H9 (cell line): ENCODE results near the gene NCS1. TPM values are rescaled to one million over a fixed set of nuclear protein-coding genes. Genes with fewer than 3 reads are reported as not detected.

ENCODE experiments used
- DNase-seq: peaks from one replicate; pipeline ENCODE4 v3.0.0-alpha.2; 2017
- H2AFZ ChIP-seq: one replicate; pipeline ENCODE4 v1.6.1; 2013; ENCODE audit warnings: mild to moderate bottlenecking, low read length, control low read depth, moderate library complexity
- H2AK5ac ChIP-seq: 2 replicates; pipeline ENCODE4 v1.6.1; 2013; ENCODE audit warnings: low read length, control low read depth, mixed read lengths; ENCODE audit not compliant: insufficient read length
- H2BK120ac ChIP-seq: one replicate; pipeline ENCODE4 v1.6.1; 2013; ENCODE audit warnings: low read depth, mild to moderate bottlenecking, low read length, control low read depth, inconsistent platforms; ENCODE audit not compliant: poor library complexity, severe bottlenecking
- H2BK12ac ChIP-seq: 2 replicates; pipeline ENCODE4 v1.6.1; 2013; ENCODE audit warnings: low read length, control low read depth, mixed read lengths, low read depth; ENCODE audit not compliant: insufficient read length
- H2BK15ac ChIP-seq: 2 replicates; pipeline ENCODE4 v1.6.1; 2013; ENCODE audit warnings: low read depth, low read length, control low read depth
- H2BK20ac ChIP-seq: one replicate; pipeline ENCODE4 v1.6.1; 2013; ENCODE audit warnings: low read depth, mild to moderate bottlenecking, low read length, control low read depth, inconsistent platforms; ENCODE audit not compliant: poor library complexity, severe bottlenecking
- H2BK5ac ChIP-seq: 2 replicates; pipeline ENCODE4 v1.6.1; 2013; ENCODE audit warnings: low read length, control low read depth, mixed read lengths; ENCODE audit not compliant: insufficient read length
- H3K14ac ChIP-seq: 2 replicates; pipeline ENCODE4 v1.6.1; 2013; ENCODE audit warnings: low read length, control low read depth; ENCODE audit not compliant: insufficient read depth
- H3K18ac ChIP-seq: 2 replicates; pipeline ENCODE4 v1.6.1; 2013; ENCODE audit warnings: low read depth, mild to moderate bottlenecking, mixed read lengths, low read length, control low read depth; ENCODE audit not compliant: insufficient read length
- H3K23ac ChIP-seq: 2 replicates; pipeline ENCODE4 v1.6.1; 2013; ENCODE audit warnings: low read length, control low read depth, mixed read lengths, low read depth; ENCODE audit not compliant: insufficient read length
- H3K23me2 ChIP-seq: 2 replicates; pipeline ENCODE4 v1.6.1; 2013; ENCODE audit warnings: low read depth, mild to moderate bottlenecking, mixed read lengths, low read length, control low read depth; ENCODE audit not compliant: insufficient read length, poor library complexity, severe bottlenecking
- H3K27ac ChIP-seq: 2 replicates; pipeline ENCODE4 v1.5.1; 2013; ENCODE audit warnings: low read length, control low read depth, mixed read lengths, low read depth; ENCODE audit not compliant: insufficient read length
- H3K27me3 ChIP-seq: 2 replicates; pipeline ENCODE4 v1.6.1; 2013; ENCODE audit warnings: low read length, control low read depth, inconsistent platforms; ENCODE audit not compliant: insufficient read depth
- H3K4ac ChIP-seq: 2 replicates; pipeline ENCODE4 v1.6.1; 2013; ENCODE audit warnings: low read depth, mild to moderate bottlenecking, control low read depth, inconsistent platforms, low read length, moderate library complexity
- H3K4me1 ChIP-seq: 2 replicates; pipeline ENCODE4 v1.6.1; 2013; ENCODE audit warnings: low read length, control low read depth, inconsistent platforms; ENCODE audit not compliant: insufficient read depth
- H3K4me2 ChIP-seq: 2 replicates; pipeline ENCODE4 v1.6.1; 2013; ENCODE audit warnings: low read length, control low read depth, mixed read lengths; ENCODE audit not compliant: insufficient read length, insufficient read depth
- H3K56ac ChIP-seq: 2 replicates; pipeline ENCODE4 v1.6.1; 2013; ENCODE audit warnings: low read depth, mild to moderate bottlenecking, mixed read lengths, low read length, control low read depth; ENCODE audit not compliant: insufficient read length
- H3K79me1 ChIP-seq: 2 replicates; pipeline ENCODE4 v1.6.1; 2013; ENCODE audit warnings: low read depth, mild to moderate bottlenecking, moderate library complexity, low read length, control low read depth, inconsistent platforms; ENCODE audit not compliant: insufficient read depth, poor library complexity, severe bottlenecking
- H3K79me2 ChIP-seq: 2 replicates; pipeline ENCODE4 v1.6.1; 2013; ENCODE audit warnings: low read length, control low read depth, inconsistent platforms; ENCODE audit not compliant: insufficient read depth
- H3K9ac ChIP-seq: 2 replicates; pipeline ENCODE4 v1.6.1; 2013; ENCODE audit warnings: low read length, control low read depth, mixed read lengths; ENCODE audit not compliant: insufficient read length; ENCODE audit errors: extremely low read depth
- H3K9me3 ChIP-seq: one replicate; pipeline ENCODE4 v1.6.1; 2013; ENCODE audit warnings: low read depth, low read length, inconsistent platforms; ENCODE audit not compliant: control insufficient read depth
- H3T11ph ChIP-seq: one replicate; pipeline ENCODE4 v1.6.1; 2013; ENCODE audit warnings: mild to moderate bottlenecking, low read length, control low read depth, inconsistent platforms
- H4K20me1 ChIP-seq: one replicate; pipeline ENCODE4 v1.6.1; 2013; ENCODE audit not compliant: control insufficient read depth, insufficient read length, insufficient read depth
- H4K5ac ChIP-seq: 2 replicates; pipeline ENCODE4 v1.6.1; 2013; ENCODE audit warnings: low read depth, mild to moderate bottlenecking, mixed read lengths, low read length, control low read depth; ENCODE audit not compliant: insufficient read length
- H4K8ac ChIP-seq: replicated peaks from 2 replicates; pipeline ENCODE4 v1.6.1; 2013; ENCODE audit warnings: low read length, control low read depth, mixed read lengths, low read depth; ENCODE audit not compliant: insufficient read length
- H4K91ac ChIP-seq: 2 replicates; pipeline ENCODE4 v1.6.1; 2013; ENCODE audit warnings: low read depth, mild to moderate bottlenecking, moderate library complexity, mixed read lengths, low read length, control low read depth; ENCODE audit not compliant: insufficient read length
- H3K27ac Mint-ChIP-seq, 3 experiments: 2 replicates in 2 of 3; 3 replicates in 1 of 3; pipeline ENCODE4 v1.8.0; 2020 to 2021; ENCODE audit warnings: mixed read lengths in 3 of 3, mild to moderate bottlenecking in 1 of 3, moderate library complexity in 1 of 3
- H3K27me3 Mint-ChIP-seq: 2 replicates; pipeline ENCODE4 v1.8.0; 2021; ENCODE audit warnings: low read depth, mild to moderate bottlenecking, moderate library complexity, mixed read lengths
- H3K36me3 Mint-ChIP-seq, 3 experiments: 2 replicates in 2 of 3; 3 replicates in 1 of 3; pipeline ENCODE4 v1.8.0; 2020 to 2021; ENCODE audit warnings: low read depth in 3 of 3, mixed read lengths in 3 of 3; ENCODE audit not compliant: insufficient read depth in 1 of 3
- H3K4me1 Mint-ChIP-seq, 2 experiments: 2 replicates each; pipeline ENCODE4 v1.8.0; 2020; ENCODE audit warnings: mixed read lengths in 2 of 2
- H3K4me3 Mint-ChIP-seq, 2 experiments: 2 replicates in 1 of 2; 3 replicates in 1 of 2; pipeline ENCODE4 v1.8.0; 2020 to 2021; ENCODE audit warnings: mild to moderate bottlenecking in 2 of 2, mixed read lengths in 2 of 2, moderate library complexity in 1 of 2
- H3K9me3 Mint-ChIP-seq, 2 experiments: 2 replicates in 1 of 2; 3 replicates in 1 of 2; pipeline ENCODE4 v1.8.0; 2020; ENCODE audit warnings: mild to moderate bottlenecking in 2 of 2, mixed read lengths in 2 of 2, moderate library complexity in 1 of 2
- CTCF ChIP-seq: fragments of 200-600 bp; sonication (generic); conservative IDR thresholded peaks from 3 replicates; pipeline ENCODE4 v1.8.0; 2021; ENCODE audit warnings: antibody characterized with exemption, mild to moderate bottlenecking
- WGBS: extraction: QIAGEN DNeasy Blood & Tissue Kit; methylation state at CpG from one replicate; pipeline ENCODE4 v1.1.7; 2013; ENCODE audit warnings: missing lambda C conversion rate, low lambda C conversion rate, mixed read lengths; ENCODE audit not compliant: insufficient read length; ENCODE audit errors: extremely low coverage; 5-methylcytosine and 5-hydroxymethylcytosine counted together
- total RNA-seq: library from RNA; stranded (reverse); gene quantifications from 2 replicates; pipeline ENCODE4 v1.2.1, GENCODE V29; 2021

Gene NCS1
- total RNA-seq, 1 experiment from 2014 or later, result 38.1 TPM

- no peaks in the 10 kb centered on the region for H3K4me1 ChIP-seq
- WGBS, result no CpG with 5 or more reads among the region's 35 CpGs
- Mint-ChIP-seq H3K27ac (no peak overlapping the region), H3K4me3 (peak overlapping the region; percentile 43 to 62; a peak in 4 of 5 replicates), H3K27me3 (peaks cover 8% of the 10 kb centered on the region), H3K9me3 (no peaks in the 10 kb centered on the region), H3K4me1 (peaks cover 15 to 29% of the 10 kb centered on the region in 2 experiments), H3K36me3 (no peaks in the 10 kb centered on the region)
- no peak overlapping the region for H2BK20ac ChIP-seq
- H2AK5ac ChIP-seq, result no peak overlapping the region
- H4K20me1 ChIP-seq, result no peaks in the 10 kb centered on the region
- no peak overlapping the region for H4K91ac ChIP-seq
- no peak overlapping the region for H2BK12ac ChIP-seq
- H3K56ac ChIP-seq, result no peak overlapping the region
- H3K23ac ChIP-seq, result no peak overlapping the region
- H3K23me2 ChIP-seq, result no peaks in the 10 kb centered on the region
- no peaks in the 10 kb centered on the region for H3K27me3 ChIP-seq
- peak; percentile 91 for TF ChIP-seq CTCF
- H3K27ac ChIP-seq, result no peak overlapping the region
- peak overlapping the region; percentile 27 for H3K4me2 ChIP-seq
- no peaks in the 10 kb centered on the region for H3K79me2 ChIP-seq
- no peak overlapping the region for H2BK120ac ChIP-seq
- H3K9me3 ChIP-seq, result no peaks in the 10 kb centered on the region
- H3K14ac ChIP-seq, result no peak overlapping the region; the same call in 1 of the 2 replicates
- no peak overlapping the region for H3K9ac ChIP-seq
- no peak overlapping the region for H3K4ac ChIP-seq
- H2AFZ ChIP-seq, result no peak overlapping the region
- DNase-seq, result peak; percentile 87
- no peak overlapping the region for H4K8ac ChIP-seq
- no peak overlapping the region for H2BK15ac ChIP-seq
- H3K18ac ChIP-seq, result no peak overlapping the region
- no peak overlapping the region for H4K5ac ChIP-seq
- H3K79me1 ChIP-seq, result no peaks in the 10 kb centered on the region
- H3T11ph ChIP-seq, result no peak overlapping the region
- no peak overlapping the region for H2BK5ac ChIP-seq
Measured at GRCh38 chr9:130243015-130243881, 71.0 kb downstream of the NCS1 start.
